MCF 10A (cell line): Measurements from ENCODE around the gene OPTC. TPM values are rescaled to one million over a fixed set of nuclear protein-coding genes. Genes with fewer than 3 reads are reported as not detected.

Experiments
- BruUV-seq: library from RNA; stranded (reverse); fragments of 400-500 nt; replicated peaks from 2 replicates; lab custom pipeline; 2021; lab: Mats Ljungman, UMichigan
- CTCF ChIA-PET: fragments of 300-600 bp; sonication (Branson Sonifier 250); formaldehyde crosslinking; extraction: SDS; loops from one replicate; lab custom pipeline; 2021; ENCODE audit warnings: antibody characterized with exemption, inconsistent platforms; lab: Yijun Ruan, JAX
- POLR2A ChIA-PET: fragments of 300-600, 350-650 bp; sonication (Branson Sonifier 250); formaldehyde crosslinking; extraction: SDS; loops from one replicate; lab custom pipeline; 2020; ENCODE audit warnings: antibody characterized with exemption, inconsistent platforms; lab: Yijun Ruan, JAX
- DNase-seq: peaks from one replicate; pipeline ENCODE4 v3.0.0-alpha.2; 2018; ENCODE audit not compliant: unreplicated experiment
- H3K27ac Mint-ChIP-seq: one replicate; pipeline ENCODE4 v1.8.0; 2022; ENCODE audit warnings: mild to moderate bottlenecking, low read depth, mixed read lengths; ENCODE audit not compliant: unreplicated experiment
- H3K27me3 Mint-ChIP-seq: one replicate; pipeline ENCODE4 v1.8.0; 2022; ENCODE audit warnings: mixed read lengths; ENCODE audit not compliant: insufficient read depth, unreplicated experiment
- H3K36me3 Mint-ChIP-seq: one replicate; pipeline ENCODE4 v1.8.0; 2022; ENCODE audit warnings: mild to moderate bottlenecking, moderate library complexity, mixed read lengths; ENCODE audit not compliant: insufficient read depth, unreplicated experiment
- H3K4me1 Mint-ChIP-seq: one replicate; pipeline ENCODE4 v1.8.0; 2022; ENCODE audit warnings: mixed read lengths; ENCODE audit not compliant: insufficient read depth, unreplicated experiment
- H3K4me3 Mint-ChIP-seq: one replicate; pipeline ENCODE4 v1.8.0; 2022; ENCODE audit warnings: mild to moderate bottlenecking, moderate library complexity, mixed read lengths; ENCODE audit not compliant: unreplicated experiment
- H3K9me3 Mint-ChIP-seq: one replicate; pipeline ENCODE4 v1.8.0; 2022; ENCODE audit warnings: mixed read lengths; ENCODE audit not compliant: unreplicated experiment
- CTCF ChIP-seq: fragments of 200-600 bp; IDR thresholded peaks from one replicate; pipeline ENCODE4 v1.8.0; 2022; ENCODE audit warnings: antibody characterized with exemption, mild to moderate bottlenecking; ENCODE audit not compliant: unreplicated experiment
- intact Hi-C: fragments of 100-400 bp; cut with micrococcal nuclease; formaldehyde crosslinking; loops from 2 replicates; pipeline ENCODE4 v1.14.1; 2022
- total RNA-seq: library from RNA; stranded (reverse); gene quantifications from 2 replicates; pipeline ENCODE4 v1.2.3, GENCODE V29; 2022

Gene OPTC
- total RNA-seq, 1 experiment from 2014 or later = not detected

GRCh38 chr1:203479646-203480045 lies 14.3 kb upstream of the OPTC start:
- Mint-ChIP-seq H3K4me1 (peaks cover 20% of the 10 kb centered on the region), H3K27ac (no peak overlapping the region), H3K9me3 (no peaks in the 10 kb centered on the region), H3K36me3 (no peaks in the 10 kb centered on the region), H3K4me3 (no peak overlapping the region), H3K27me3 (peaks cover 27% of the 10 kb centered on the region)
- POLR2A ChIA-PET = interaction anchor here (0.8 to 1.4 kb wide), 3 partner anchors 147 to 173 kb away, joined by 5 to 7 read pairs (median 6); no protein-coding TSS in a partner anchor
- DNase-seq = no peak
- no peak for TF ChIP-seq CTCF
- no TSS peak for BruUV-seq
- CTCF ChIA-PET = interaction anchor here (0.6 to 38.6 kb wide), 11 partner anchors 9 to 244 kb away, joined by 3 to 981 read pairs (median 6); no protein-coding TSS in a partner anchor
- intact Hi-C loops = loop anchor here (2.0 kb wide), 1 partner anchor 17 kb away; no protein-coding TSS in a partner anchor

- no peaks in the 10 kb centered on the region for H3K36me3 Mint-ChIP-seq
- ChIA-PET CTCF (interaction anchor here (0.6 to 38.6 kb wide), 13 partner anchors 8 to 263 kb away, joined by 3 to 981 read pairs (median 3); no protein-coding TSS in a partner anchor), POLR2A (interaction anchor here (0.6 to 1.8 kb wide), 7 partner anchors 121 to 684 kb away, joined by 3 to 8 read pairs (median 4); no protein-coding TSS in a partner anchor)
- peaks cover 20% of the 10 kb centered on the region for H3K4me1 Mint-ChIP-seq
- DNase-seq = peak; percentile 26
- TF ChIP-seq CTCF = no peak
- H3K27ac Mint-ChIP-seq = no peak overlapping the region
- no peaks in the 10 kb centered on the region for H3K9me3 Mint-ChIP-seq
- intact Hi-C loops = loop anchor here (2.0 kb wide), 1 partner anchor 17 kb away; no protein-coding TSS in a partner anchor
- no TSS peak for BruUV-seq
- H3K27me3 Mint-ChIP-seq = peaks cover 26% of the 10 kb centered on the region
- no peak overlapping the region for H3K4me3 Mint-ChIP-seq
Observed at GRCh38 chr1:203480084-203480483, 13.9 kb upstream of the OPTC start.

GRCh38 chr1:203480525-203481084 lies 13.3 kb upstream of the OPTC start:
- H3K4me1 Mint-ChIP-seq = peaks cover 20% of the 10 kb centered on the region
- no TSS peak for BruUV-seq
- TF ChIP-seq CTCF = no peak
- intact Hi-C loops = loop anchor here (2.0 kb wide), 1 partner anchor 18 kb away; no protein-coding TSS in a partner anchor
- H3K36me3 Mint-ChIP-seq = no peaks in the 10 kb centered on the region
- H3K4me3 Mint-ChIP-seq = no peak overlapping the region
- CTCF ChIA-PET = interaction anchor here (0.5 to 38.6 kb wide), 11 partner anchors 8 to 1206 kb away, joined by 3 to 981 read pairs (median 3); no protein-coding TSS in a partner anchor
- peak; percentile 92 for DNase-seq
- POLR2A ChIA-PET = interaction anchor here (0.6 to 1.8 kb wide), 8 partner anchors 17 to 683 kb away, joined by 3 to 8 read pairs (median 4); no protein-coding TSS in a partner anchor
- no peaks in the 10 kb centered on the region for H3K9me3 Mint-ChIP-seq
- H3K27ac Mint-ChIP-seq = no peak overlapping the region
- peaks cover 21% of the 10 kb centered on the region for H3K27me3 Mint-ChIP-seq

GRCh38 chr1:203481196-203481595 lies 12.8 kb upstream of the OPTC start:
- DNase-seq = no peak
- no TSS peak for BruUV-seq
- H3K27ac Mint-ChIP-seq = no peak overlapping the region
- TF ChIP-seq CTCF = no peak
- peaks cover 15% of the 10 kb centered on the region for H3K27me3 Mint-ChIP-seq
- no peaks in the 10 kb centered on the region for H3K36me3 Mint-ChIP-seq
- POLR2A ChIA-PET = interaction anchor here (0.7 to 1.8 kb wide), 5 partner anchors 18 to 185 kb away, joined by 3 to 8 read pairs (median 5); no protein-coding TSS in a partner anchor
- intact Hi-C loops = loop anchor here (2.0 kb wide), 1 partner anchor 18 kb away; no protein-coding TSS in a partner anchor
- H3K4me3 Mint-ChIP-seq = no peak overlapping the region
- peaks cover 15% of the 10 kb centered on the region for H3K4me1 Mint-ChIP-seq
- CTCF ChIA-PET = interaction anchor here (0.6 to 38.6 kb wide), 7 partner anchors 15 to 883 kb away, joined by 3 to 981 read pairs (median 6); no protein-coding TSS in a partner anchor
- H3K9me3 Mint-ChIP-seq = no peaks in the 10 kb centered on the region
